HG03565 (cell line): Measurements from ENCODE around the gene SHISAL1.
"Not testable (repeated sequence)": the region's sequence is repeated elsewhere in the genome, so short reads cannot be mapped to it uniquely, and the experiment has no call there.

Experiments
- ATAC-seq: cut with Tn5 transposase; IDR thresholded peaks from one replicate; pipeline ENCODE4 v1.9.1; 2021; ENCODE audit warnings: mild to moderate bottlenecking, moderate library complexity; ENCODE audit not compliant: unreplicated experiment

SHISAL1 gene

GRCh38 chr22:44244265-44244822 lies 68.4 kb downstream of the SHISAL1 start:
- ATAC-seq: no peak

- no peak for ATAC-seq
Observed at GRCh38 chr22:44243761-44244160, 69.0 kb downstream of the SHISAL1 start.

- ATAC-seq: no peak
Observed at GRCh38 chr22:44242946-44243724, 69.6 kb downstream of the SHISAL1 start.

GRCh38 chr22:44241121-44241520 lies 71.6 kb downstream of the SHISAL1 start:
- ATAC-seq: not testable (repeated sequence)

GRCh38 chr22:44237290-44237689 lies 75.5 kb downstream of the SHISAL1 start:
- ATAC-seq: no peak

GRCh38 chr22:44234372-44234771 lies 78.4 kb downstream of the SHISAL1 start:
- not testable (repeated sequence) for ATAC-seq

- ATAC-seq: no peak
Observed at GRCh38 chr22:44231233-44231632, 81.5 kb downstream of the SHISAL1 start.

GRCh38 chr22:44229809-44230208 lies 82.9 kb downstream of the SHISAL1 start:
- no peak for ATAC-seq

- ATAC-seq: no peak
Observed at GRCh38 chr22:44229331-44229730, 83.4 kb downstream of the SHISAL1 start.

- ATAC-seq: no peak
Observed at GRCh38 chr22:44225812-44226211, 86.9 kb downstream of the SHISAL1 start.

- no peak for ATAC-seq
Observed at GRCh38 chr22:44225091-44225689, 87.6 kb downstream of the SHISAL1 start.

- ATAC-seq: no peak
Observed at GRCh38 chr22:44224166-44224565, 88.6 kb downstream of the SHISAL1 start.

GRCh38 chr22:44221710-44222475 lies 90.9 kb downstream of the SHISAL1 start:
- no peak for ATAC-seq

- ATAC-seq: no peak
Observed at GRCh38 chr22:44220727-44221680, 91.7 kb downstream of the SHISAL1 start.

GRCh38 chr22:44219101-44219870 lies 93.5 kb downstream of the SHISAL1 start:
- ATAC-seq: no peak

GRCh38 chr22:44218071-44218470 lies 94.7 kb downstream of the SHISAL1 start:
- no peak for ATAC-seq

- no peak for ATAC-seq
Observed at GRCh38 chr22:44217346-44217745, 95.4 kb downstream of the SHISAL1 start.

GRCh38 chr22:44215287-44215686 lies 97.5 kb downstream of the SHISAL1 start:
- no peak for ATAC-seq

GRCh38 chr22:44214764-44215163 lies 98.0 kb downstream of the SHISAL1 start:
- ATAC-seq: no peak

GRCh38 chr22:44214187-44214586 lies 98.6 kb downstream of the SHISAL1 start:
- no peak for ATAC-seq
